HepG2 (cell line): ENCODE data around the gene ESYT1. TPM values are rescaled to one million over a fixed set of nuclear protein-coding genes. Genes with fewer than 3 reads are reported as not detected.

Experiments
- AGO1 ChIP-seq: fragments of 200-400 bp; formaldehyde crosslinking; IDR thresholded peaks from 2 replicates; pipeline ENCODE4 v1.6.1; 2017; ENCODE audit warnings: mild to moderate bottlenecking, low read depth, low read length, moderate library complexity; ENCODE audit not compliant: poor library complexity, severe bottlenecking
- ATAD3A ChIP-seq: sonication (generic); formaldehyde crosslinking; IDR thresholded peaks from 2 replicates; pipeline ENCODE4 v1.4.0; 2020; ENCODE audit warnings: missing genetic modification reagents
- FOXA1 ChIP-seq, 2 experiments: fragments of 450-650 bp in 1 of 2; sonication (generic) in 1 of 2; formaldehyde crosslinking in 1 of 2; IDR thresholded peaks; 2 replicates each; pipeline versions ENCODE4 v1.4.0 to v1.6.1; 2016 to 2020; ENCODE audit warnings: missing genetic modification reagents in 1 of 2
- GTF2F1 ChIP-seq: fragments of 150-350 bp; IDR thresholded peaks from 2 replicates; pipeline ENCODE4 v1.6.1; 2014; ENCODE audit warnings: low read length
- HDAC2 ChIP-seq: sonication (generic); formaldehyde crosslinking; IDR thresholded peaks from 2 replicates; pipeline ENCODE4 v1.4.0; 2020; ENCODE audit warnings: missing genetic modification reagents
- MATR3 ChIP-seq: sonication (generic); formaldehyde crosslinking; IDR thresholded peaks from 2 replicates; pipeline ENCODE4 v1.4.0; 2020; ENCODE audit warnings: missing genetic modification reagents
- MAZ ChIP-seq, 2 experiments: sonication (generic) in 1 of 2; formaldehyde crosslinking in 1 of 2; IDR thresholded peaks; 2 replicates each; pipeline versions ENCODE4 v1.5.0 to v1.6.1; 2012 to 2020; ENCODE audit warnings: low read depth in 2 of 2, mild to moderate bottlenecking in 2 of 2, borderline replicate concordance in 1 of 2, improper control_type of control experiment in 1 of 2, low read length in 1 of 2, missing genetic modification reagents in 1 of 2, moderate library complexity in 1 of 2
- NCOA2 ChIP-seq: sonication (generic); formaldehyde crosslinking; IDR thresholded peaks from 2 replicates; pipeline ENCODE4 v1.8.0; 2022; ENCODE audit warnings: inconsistent platforms
- POGK ChIP-seq: sonication (generic); formaldehyde crosslinking; conservative IDR thresholded peaks from 2 replicates; pipeline ENCODE4 v1.8.0; 2022; ENCODE audit warnings: mild to moderate bottlenecking, moderate library complexity, missing genetic modification reagents
- RFX3 ChIP-seq: IDR thresholded peaks from 2 replicates; pipeline ENCODE4 v1.6.1; 2016; ENCODE audit warnings: missing biosample characterization, missing genetic modification reagents
- SP140L ChIP-seq: sonication (generic); formaldehyde crosslinking; IDR thresholded peaks from 2 replicates; pipeline ENCODE4 v1.4.0; 2020; ENCODE audit warnings: missing genetic modification reagents, borderline replicate concordance
- STAG1 ChIP-seq: sonication (generic); formaldehyde crosslinking; IDR thresholded peaks from 2 replicates; pipeline ENCODE4 v1.4.0; 2020; ENCODE audit warnings: missing genetic modification reagents
- TARDBP ChIP-seq: sonication (generic); formaldehyde crosslinking; IDR thresholded peaks from 2 replicates; pipeline ENCODE4 v1.8.0; 2022; ENCODE audit warnings: mild to moderate bottlenecking, missing genetic modification reagents
- TMF1 ChIP-seq: sonication (generic); formaldehyde crosslinking; IDR thresholded peaks from 2 replicates; pipeline ENCODE4 v1.8.1; 2022; ENCODE audit warnings: low read depth, missing genetic modification reagents
- XBP1 ChIP-seq: sonication (generic); formaldehyde crosslinking; IDR thresholded peaks from 2 replicates; pipeline ENCODE4 v1.5.0; 2020; ENCODE audit warnings: missing genetic modification reagents
- ZBTB34 ChIP-seq: sonication (generic); formaldehyde crosslinking; IDR thresholded peaks from 2 replicates; pipeline ENCODE4 v1.8.0; 2022; ENCODE audit warnings: mild to moderate bottlenecking, missing genetic modification reagents
- ZBTB39 ChIP-seq: sonication (generic); formaldehyde crosslinking; IDR thresholded peaks from 2 replicates; pipeline ENCODE4 v1.5.0; 2020; ENCODE audit warnings: missing genetic modification reagents
- ZMYM4 ChIP-seq: sonication (generic); formaldehyde crosslinking; IDR thresholded peaks from 2 replicates; pipeline ENCODE4 v1.8.1; 2023; ENCODE audit warnings: mild to moderate bottlenecking, missing genetic modification reagents
- ZNF441 ChIP-seq: sonication (generic); formaldehyde crosslinking; IDR thresholded peaks from 2 replicates; pipeline ENCODE4 v1.7.0; 2021; ENCODE audit warnings: missing genetic modification reagents, borderline replicate concordance
- ZNF577 ChIP-seq: sonication (generic); formaldehyde crosslinking; IDR thresholded peaks from 2 replicates; pipeline ENCODE4 v1.4.0; 2020; ENCODE audit warnings: mild to moderate bottlenecking, low read depth, missing genetic modification reagents, borderline replicate concordance
- ZNF678 ChIP-seq: sonication (generic); formaldehyde crosslinking; IDR thresholded peaks from 2 replicates; pipeline ENCODE4 v1.4.0; 2020; ENCODE audit warnings: mild to moderate bottlenecking, missing genetic modification reagents
- ZNF841 ChIP-seq: sonication (generic); formaldehyde crosslinking; IDR thresholded peaks from 2 replicates; pipeline ENCODE4 v1.8.1; 2023; ENCODE audit warnings: missing genetic modification reagents, borderline replicate concordance
- polyA plus RNA-seq, 8 experiments: library from polyadenylated mRNA; depleted of rRNA in 3 of 8; stranded (reverse) in 7 of 8; unstranded in 1 of 8; fragments of >200 nt; fragmentation: Illumina TruSeq in 4 of 8; extraction: Trizol in 4 of 8; gene quantifications; 2 replicates each; pipeline versions ENCODE4 v1.2.1 to v1.2.3, GENCODE V29; 2011 to 2016; ENCODE audit warnings: low read depth in 4 of 8, missing spikeins in 1 of 8, mixed read lengths in 1 of 8; ENCODE audit not compliant: insufficient read depth in 1 of 8
- total RNA-seq, 5 experiments: library from RNA; depleted of rRNA; stranded (reverse); fragments of >200 nt; fragmentation: Illumina TruSeq; extraction: Trizol; gene quantifications; 2 replicates each; pipeline ENCODE4 v1.2.3, GENCODE V29; 2016; ENCODE audit warnings: low read depth in 1 of 5
- TF ChIP-seq, protein P1 (sequence below): sonication (generic); formaldehyde crosslinking; conservative IDR thresholded peaks from 2 replicates; pipeline ENCODE4 v1.8.0; 2022; ENCODE audit warnings: low read depth, missing genetic modification reagents

ESYT1 gene
- total and polyA plus RNA-seq, 2 of the 13 experiments (the other 11 are each of a cell fraction or from before 2014, with no cell fraction given), result 66.9 to 71.0 TPM

DNA sequence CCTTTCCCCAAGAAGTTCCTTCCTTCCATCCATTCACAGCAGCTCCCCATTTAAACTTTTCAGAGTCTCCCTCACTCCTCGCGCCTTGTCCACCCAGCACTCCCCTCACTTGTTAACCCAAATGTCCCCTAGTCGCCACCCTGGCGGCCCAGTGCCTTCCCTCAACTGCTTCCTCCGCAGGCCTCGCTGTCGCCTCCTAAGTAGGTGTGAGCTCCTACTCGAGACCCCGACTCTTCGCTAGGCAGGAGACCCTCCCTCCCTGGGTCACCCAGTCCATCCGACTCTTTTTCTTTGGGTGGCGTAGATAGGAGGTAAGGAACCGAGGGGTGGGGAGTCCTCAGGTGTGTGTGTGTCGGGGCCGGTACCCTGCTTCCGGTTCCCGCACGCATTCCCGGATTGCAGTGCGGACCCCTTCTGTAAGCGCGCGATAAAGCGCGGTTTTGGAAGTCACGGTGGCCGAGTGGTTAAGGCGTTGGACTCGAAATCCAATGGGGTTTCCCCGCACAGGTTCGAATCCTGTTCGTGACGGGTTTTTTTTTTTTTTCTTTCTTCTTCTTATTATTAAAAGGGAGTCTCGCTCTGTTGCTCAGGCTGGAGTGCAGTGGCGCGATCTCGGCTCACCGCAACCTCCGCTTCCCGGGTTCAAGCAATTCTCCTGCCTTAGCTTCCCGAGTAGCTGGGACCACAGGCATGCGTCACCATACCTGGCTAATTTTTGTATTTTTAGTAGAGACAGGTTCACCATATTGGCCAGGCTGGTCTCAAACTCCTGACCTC, 62.0 kb downstream of the ESYT1 start (continued):
- TF ChIP-seq FOXA1 (IDR thresholded peaks at IDR 0.05) (no peak), FOXA1 (CRISPR knock-in tag; IDR thresholded peaks at IDR 0.05) (no peak), HDAC2 (CRISPR knock-in tag) (peak; percentile 74; the same call in 1 of the 2 replicates), ZNF841 (CRISPR knock-in tag) (no peak), GTF2F1 (no peak), NCOA2 (CRISPR knock-in tag) (peak; percentile 47; the same call in 1 of the 2 replicates), TARDBP (CRISPR knock-in tag) (peak; percentile 69; the same call in 1 of the 2 replicates), TMF1 (CRISPR knock-in tag) (no peak), STAG1 (CRISPR knock-in tag) (no peak), ATAD3A (CRISPR knock-in tag) (no peak), XBP1 (CRISPR knock-in tag) (no peak), MAZ (IDR thresholded peaks at IDR 0.05; ENCODE audit: borderline replicate concordance, low read depth, low read length) (peak; percentile 12; the same call in 1 of the 2 replicates), MAZ (CRISPR knock-in tag; IDR thresholded peaks at IDR 0.05; ENCODE audit: low read depth) (no peak), MATR3 (CRISPR knock-in tag) (no peak), ZBTB34 (CRISPR knock-in tag) (no peak), AGO1 (no peak), POGK (CRISPR knock-in tag) (peak; percentile 32; the same call in 1 of the 2 replicates), ZMYM4 (CRISPR knock-in tag) (no peak), ZNF577 (CRISPR knock-in tag) (no peak), ZNF441 (CRISPR knock-in tag) (no peak; the same call in 1 of the 2 replicates), RFX3 (CRISPR knock-in tag) (no peak), SP140L (CRISPR knock-in tag) (no peak), ZBTB39 (no peak), ZNF678 (CRISPR knock-in tag) (peak; percentile 41; the same call in 1 of the 2 replicates)
- TF ChIP-seq, protein P1, sequence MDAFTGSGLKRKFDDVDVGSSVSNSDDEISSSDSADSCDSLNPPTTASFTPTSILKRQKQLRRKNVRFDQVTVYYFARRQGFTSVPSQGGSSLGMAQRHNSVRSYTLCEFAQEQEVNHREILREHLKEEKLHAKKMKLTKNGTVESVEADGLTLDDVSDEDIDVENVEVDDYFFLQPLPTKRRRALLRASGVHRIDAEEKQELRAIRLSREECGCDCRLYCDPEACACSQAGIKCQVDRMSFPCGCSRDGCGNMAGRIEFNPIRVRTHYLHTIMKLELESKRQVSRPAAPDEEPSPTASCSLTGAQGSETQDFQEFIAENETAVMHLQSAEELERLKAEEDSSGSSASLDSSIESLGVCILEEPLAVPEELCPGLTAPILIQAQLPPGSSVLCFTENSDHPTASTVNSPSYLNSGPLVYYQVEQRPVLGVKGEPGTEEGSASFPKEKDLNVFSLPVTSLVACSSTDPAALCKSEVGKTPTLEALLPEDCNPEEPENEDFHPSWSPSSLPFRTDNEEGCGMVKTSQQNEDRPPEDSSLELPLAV (CRISPR knock-in tag), result no peak
